Aorta (tissue), 5 donors: ENCODE data around the gene EPHB2. TPM values are rescaled to one million over a fixed set of nuclear protein-coding genes. Genes with fewer than 3 reads are reported as not detected.

Experiments
- ATAC-seq: fragments of 200-7000 bp; cut with Tn5 transposase; one replicate; pipeline ENCODE4 v1.9.1; 2022; ENCODE audit warnings: moderate library complexity; ENCODE audit not compliant: low FRiP score
- DNase-seq, 2 donors: peaks; one replicate each; pipeline ENCODE4 v3.0.0-alpha.2; 2020
- H3K27ac ChIP-seq, 2 donors: one replicate each; pipeline ENCODE4 v1.5.1; 2013; ENCODE audit warnings: low read length in 2 of 2, mild to moderate bottlenecking in 2 of 2, moderate library complexity in 2 of 2, control low read depth in 1 of 2, inconsistent platforms in 1 of 2, low read depth in 1 of 2
- H3K27me3 ChIP-seq, 2 donors: one replicate each; pipeline ENCODE4 v1.6.1; 2013; ENCODE audit warnings: control low read depth in 1 of 2, low read length in 1 of 2, mild to moderate bottlenecking in 1 of 2, moderate library complexity in 1 of 2; ENCODE audit not compliant: insufficient read depth in 2 of 2, control insufficient read depth in 1 of 2
- H3K36me3 ChIP-seq, 2 donors: one replicate each; pipeline ENCODE4 v1.6.1; 2013; ENCODE audit warnings: control low read depth in 1 of 2, low read length in 1 of 2, mild to moderate bottlenecking in 1 of 2; ENCODE audit not compliant: insufficient read depth in 2 of 2, control insufficient read depth in 1 of 2
- H3K4me1 ChIP-seq, 2 donors: one replicate each; pipeline ENCODE4 v1.6.1; 2013; ENCODE audit warnings: low read length in 2 of 2, control low read depth in 1 of 2, mild to moderate bottlenecking in 1 of 2, moderate library complexity in 1 of 2; ENCODE audit not compliant: insufficient read depth in 2 of 2, control insufficient read depth in 1 of 2
- H3K4me3 ChIP-seq, 2 donors: one replicate each; pipeline ENCODE4 v1.5.1; 2013; ENCODE audit warnings: low read length in 2 of 2, control low read depth in 1 of 2, mild to moderate bottlenecking in 1 of 2
- H3K9me3 ChIP-seq: one replicate; pipeline ENCODE4 v1.6.1; 2013; ENCODE audit warnings: mild to moderate bottlenecking, low read length; ENCODE audit not compliant: control insufficient read depth
- WGBS, 2 donors: extraction: QIAGEN DNeasy Blood & Tissue Kit; methylation state at CpG; one replicate each; pipeline ENCODE4 v1.1.7; 2013; 5-methylcytosine and 5-hydroxymethylcytosine counted together
- intact Hi-C, 2 donors: fragments of 100-400 bp; cut with DNase I; formaldehyde crosslinking; loops; one replicate each; pipeline versions ENCODE4 v1.14.2 to v1.15.0; 2022
- polyA plus RNA-seq, 2 donors: library from polyadenylated mRNA; stranded (reverse); fragments of 200-250 nt; gene quantifications; one replicate each; pipeline ENCODE4 v1.2.3, GENCODE V29; 2013
- total RNA-seq, 2 donors: library from RNA; stranded (reverse); fragmentation: NEBNext Ultra II Directional; extraction: Animal tissue kit (Norgen Biotek cat#: 25700); gene quantifications; one replicate each; pipeline ENCODE4 v1.2.1, GENCODE V29; 2021
- donor health status: healthy with polysubstance abuse.
- donor health status: Bipolar disorder and iron deficiency.
- donor health status: DM: no; HTN: no; CAD: no.
- donor health status: DM: no; HTN: no; CAD: no.
- donor health status: DM: yes; HTN: yes; CAD: no.

EPHB2 gene
- total and polyA plus RNA-seq, 4 donors, result 0.87 to 16.6 (median 3.2) TPM

DNA sequence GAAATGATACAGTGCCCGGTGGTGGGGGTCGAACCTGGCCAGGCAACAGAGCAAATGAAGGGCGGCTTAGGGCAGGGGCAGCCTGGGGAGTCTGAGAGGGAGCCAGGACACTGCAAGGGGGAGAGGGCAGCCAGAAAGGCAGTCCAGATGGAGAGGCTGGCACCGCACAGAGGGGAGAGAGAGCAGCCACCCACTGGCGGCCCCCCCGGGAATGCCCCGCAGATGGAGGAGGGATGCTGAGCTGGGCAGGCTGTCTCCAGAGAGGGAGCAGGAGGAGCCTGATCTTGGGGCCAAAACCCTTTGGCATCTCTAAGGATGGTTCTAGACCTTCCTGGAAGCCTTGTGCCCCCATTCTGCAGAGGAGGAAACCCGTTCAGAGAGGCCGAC is 149.8 kb downstream of the EPHB2 start:
- H3K27ac ChIP-seq, result no peak overlapping the region
- H3K27me3 ChIP-seq, result no peaks in the 10 kb centered on the region
- intact Hi-C loops, result no loop called here
- H3K4me3 ChIP-seq, result no peak overlapping the region
- ATAC-seq, result no peak
- H3K36me3 ChIP-seq, result no peaks in the 10 kb centered on the region
- 70 to 74% methylated on average over 9 of the region's 9 CpGs for WGBS, 2 donors
- DNase-seq, result no peak
- no peaks in the 10 kb centered on the region for H3K4me1 ChIP-seq
- H3K9me3 ChIP-seq, result no peaks in the 10 kb centered on the region

DNA sequence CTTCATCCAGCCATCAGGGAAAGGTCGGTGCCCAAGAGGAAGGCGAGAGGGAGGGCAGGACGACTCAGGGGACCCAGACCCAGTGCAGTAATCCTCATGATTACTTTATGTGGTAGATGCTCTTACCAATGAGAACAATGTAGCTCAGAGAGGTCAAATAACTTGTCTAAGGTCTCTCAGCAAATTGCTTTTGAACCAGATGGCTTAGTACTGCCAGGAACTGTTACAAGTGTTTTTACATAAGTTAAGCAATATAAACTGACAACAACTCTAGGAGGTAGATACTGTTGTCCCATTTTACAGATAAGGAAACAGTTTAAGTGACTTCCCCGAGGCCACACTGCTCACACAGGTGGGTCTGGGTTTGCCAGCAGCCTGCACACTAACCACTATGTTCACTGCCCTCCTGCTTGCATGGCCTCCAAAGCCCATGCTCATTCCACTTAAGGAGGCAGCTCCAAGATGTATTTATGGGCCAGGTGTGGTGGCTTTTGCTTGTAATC is 150.3 kb downstream of the EPHB2 start:
- no peaks in the 10 kb centered on the region for H3K27me3 ChIP-seq
- intact Hi-C loops, result no loop called here
- 81 to 85% methylated on average over 4 of the region's 4 CpGs for WGBS, 2 donors
- H3K4me1 ChIP-seq, result no peaks in the 10 kb centered on the region
- H3K27ac ChIP-seq, result no peak overlapping the region
- ATAC-seq, result no peak
- H3K36me3 ChIP-seq, result no peaks in the 10 kb centered on the region
- no peak for DNase-seq
- H3K4me3 ChIP-seq, result no peak overlapping the region
- no peaks in the 10 kb centered on the region for H3K9me3 ChIP-seq

DNA sequence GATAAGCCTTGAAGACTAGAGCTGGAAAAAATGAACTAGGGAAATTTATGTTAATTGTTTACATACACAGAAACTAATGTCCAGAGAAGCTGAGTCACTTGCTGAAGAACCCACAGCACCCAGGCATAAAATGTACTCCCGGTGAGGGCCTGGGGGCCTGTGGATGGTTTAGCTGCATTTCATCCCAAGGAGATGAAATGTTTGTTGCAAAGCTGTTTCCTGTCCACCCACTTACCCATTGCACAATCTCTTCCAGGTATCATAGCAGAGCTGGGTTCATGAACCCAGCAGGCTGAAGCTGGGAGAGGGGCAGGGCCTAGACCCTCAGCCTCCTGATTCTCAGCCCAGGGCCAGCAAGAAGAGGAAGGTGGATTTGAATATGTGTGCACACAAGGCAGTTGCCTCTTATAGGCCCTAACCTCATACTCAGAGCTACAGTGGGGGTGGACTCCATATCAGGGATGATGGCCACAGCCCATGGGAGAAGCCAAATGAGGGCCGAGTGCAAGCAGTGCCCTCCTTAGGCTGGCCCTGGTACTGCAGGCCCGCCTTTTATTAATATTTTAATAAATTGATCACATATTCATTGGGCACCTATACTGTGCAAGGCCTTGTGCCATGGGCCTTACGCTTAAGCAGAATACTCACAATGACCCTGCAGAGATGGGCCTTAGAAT is 151.3 kb downstream of the EPHB2 start:
- H3K4me1 ChIP-seq, result no peaks in the 10 kb centered on the region
- DNase-seq (no peak), ATAC-seq (peak; percentile 76)
- H3K27me3 ChIP-seq, result no peaks in the 10 kb centered on the region
- no peak overlapping the region for H3K4me3 ChIP-seq
- 74 to 75% methylated on average over 4 of the region's 4 CpGs for WGBS, 2 donors
- intact Hi-C loops, result no loop called here
- H3K9me3 ChIP-seq, result no peaks in the 10 kb centered on the region
- no peak overlapping the region for H3K27ac ChIP-seq
- H3K36me3 ChIP-seq, result no peaks in the 10 kb centered on the region

GRCh38 chr1:22862752-22863151 is 152.1 kb downstream of the EPHB2 start:
- intact Hi-C loops, result no loop called here
- Histone ChIP-seq H3K4me3 (no peak overlapping the region), H3K27ac (no peak overlapping the region), H3K27me3 (no peaks in the 10 kb centered on the region), H3K4me1 (no peaks in the 10 kb centered on the region), H3K36me3 (no peaks in the 10 kb centered on the region), H3K9me3 (no peaks in the 10 kb centered on the region)
- no peak for DNase-seq
- ATAC-seq, result no peak
- WGBS, 2 donors, result 93 to 96% methylated on average over 9 of the region's 9 CpGs

DNA sequence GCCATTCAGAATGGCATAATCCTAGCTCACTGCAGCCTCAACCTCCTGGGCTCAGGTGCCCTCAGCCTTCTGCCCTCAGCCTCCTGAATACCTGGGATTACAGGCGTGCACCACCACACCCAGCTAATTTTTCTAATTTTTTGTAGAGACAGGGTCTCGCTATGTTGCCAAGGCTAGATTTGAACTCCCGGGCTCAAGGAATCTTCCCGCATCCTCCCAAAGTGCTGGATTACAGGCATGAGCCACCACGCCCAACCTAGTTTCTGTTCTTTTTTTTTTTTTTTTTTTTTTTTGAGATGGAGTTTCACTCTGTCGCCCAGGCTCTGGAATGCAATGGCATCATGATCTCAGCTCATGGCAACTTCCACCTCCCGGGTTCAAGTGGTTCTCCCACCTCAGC is 153.1 kb downstream of the EPHB2 start:
- no peaks in the 10 kb centered on the region for H3K9me3 ChIP-seq
- intact Hi-C loops, result no loop called here
- no peak overlapping the region for H3K4me3 ChIP-seq
- no peaks in the 10 kb centered on the region for H3K27me3 ChIP-seq
- no peaks in the 10 kb centered on the region for H3K36me3 ChIP-seq
- ATAC-seq (no peak), DNase-seq (no peak)
- no peak overlapping the region for H3K27ac ChIP-seq
- H3K4me1 ChIP-seq, result no peaks in the 10 kb centered on the region
- WGBS, 2 donors, result 95% methylated on average over 7 of the region's 7 CpGs

DNA sequence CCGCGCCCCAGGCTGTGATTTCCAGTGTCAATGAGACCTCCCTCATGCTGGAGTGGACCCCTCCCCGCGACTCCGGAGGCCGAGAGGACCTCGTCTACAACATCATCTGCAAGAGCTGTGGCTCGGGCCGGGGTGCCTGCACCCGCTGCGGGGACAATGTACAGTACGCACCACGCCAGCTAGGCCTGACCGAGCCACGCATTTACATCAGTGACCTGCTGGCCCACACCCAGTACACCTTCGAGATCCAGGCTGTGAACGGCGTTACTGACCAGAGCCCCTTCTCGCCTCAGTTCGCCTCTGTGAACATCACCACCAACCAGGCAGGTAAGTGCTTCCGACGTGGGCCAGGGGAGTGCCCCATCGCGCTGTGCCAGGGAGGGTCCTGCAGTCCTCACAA is 154.2 kb downstream of the EPHB2 start:
- Histone ChIP-seq H3K27ac (no peak overlapping the region), H3K36me3 (no peaks in the 10 kb centered on the region), H3K9me3 (no peaks in the 10 kb centered on the region), H3K4me1 (no peaks in the 10 kb centered on the region), H3K4me3 (no peak overlapping the region), H3K27me3 (no peaks in the 10 kb centered on the region)
- DNase-seq (no peak), ATAC-seq (no peak)
- intact Hi-C loops, result no loop called here
- WGBS, 2 donors, result 96% methylated on average over 24 of the region's 24 CpGs

DNA sequence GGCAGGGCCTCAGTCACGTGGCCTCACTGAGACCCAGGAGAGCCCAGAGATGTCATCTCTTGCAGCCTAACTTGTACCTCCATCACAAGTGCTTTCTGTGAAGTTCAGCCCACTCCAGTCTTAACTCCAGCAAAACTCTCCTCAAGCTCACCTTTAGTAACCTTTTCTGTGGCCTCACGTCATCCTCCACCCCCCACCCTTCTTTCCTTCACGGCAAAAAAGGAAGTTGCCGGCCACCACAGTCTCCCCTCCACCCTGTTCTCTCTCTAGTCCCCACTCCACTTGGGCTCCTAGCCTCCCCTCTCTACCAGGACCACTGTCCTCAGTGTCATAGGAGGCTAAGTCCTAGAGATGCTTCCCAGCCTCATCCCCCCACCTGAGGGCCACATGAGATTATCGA is 155.1 kb downstream of the EPHB2 start:
- Histone ChIP-seq H3K9me3 (no peaks in the 10 kb centered on the region), H3K4me1 (no peaks in the 10 kb centered on the region), H3K36me3 (no peaks in the 10 kb centered on the region), H3K27me3 (no peaks in the 10 kb centered on the region), H3K4me3 (no peak overlapping the region), H3K27ac (no peak overlapping the region)
- ATAC-seq (no peak), DNase-seq (no peak)
- WGBS, 2 donors, result 83 to 84% methylated on average over 5 of the region's 5 CpGs
- intact Hi-C loops, result no loop called here

- Histone ChIP-seq H3K27ac (no peak overlapping the region), H3K36me3 (no peaks in the 10 kb centered on the region), H3K4me1 (no peaks in the 10 kb centered on the region), H3K4me3 (no peak overlapping the region), H3K27me3 (no peaks in the 10 kb centered on the region), H3K9me3 (no peaks in the 10 kb centered on the region)
- no peak for DNase-seq
- ATAC-seq, result no peak
- intact Hi-C loops, result no loop called here
- WGBS, 2 donors, result 96 to 99% methylated on average over 5 of the region's 5 CpGs
Observed at GRCh38 chr1:22866868-22867267, 156.2 kb downstream of the EPHB2 start.

DNA sequence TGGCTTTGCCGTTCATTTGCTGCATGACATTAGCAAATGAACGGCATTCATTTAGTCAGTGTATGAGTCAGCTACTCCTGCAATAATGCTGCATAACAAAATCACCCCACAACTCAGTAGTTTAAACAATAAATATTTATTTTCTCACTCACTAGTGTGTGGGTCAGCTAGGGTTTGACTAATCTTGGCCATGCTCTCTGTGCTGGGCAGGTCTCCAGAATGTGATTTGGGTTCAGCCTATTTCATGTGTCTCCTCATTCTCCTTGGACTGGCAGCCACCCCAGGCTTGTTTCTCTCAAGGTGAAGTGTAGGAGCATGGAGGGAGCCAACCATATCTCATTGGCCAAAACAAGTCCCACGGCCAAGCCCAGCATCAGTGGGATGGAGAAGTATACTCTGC is 157.7 kb downstream of the EPHB2 start:
- H3K4me1 ChIP-seq, result no peaks in the 10 kb centered on the region
- no peaks in the 10 kb centered on the region for H3K27me3 ChIP-seq
- H3K4me3 ChIP-seq, result no peak overlapping the region
- 79 to 86% methylated on average over 3 of the region's 3 CpGs for WGBS, 2 donors
- no peak overlapping the region for H3K27ac ChIP-seq
- no peak for DNase-seq
- ATAC-seq, result no peak
- no peaks in the 10 kb centered on the region for H3K9me3 ChIP-seq
- intact Hi-C loops, result no loop called here
- no peaks in the 10 kb centered on the region for H3K36me3 ChIP-seq
